GM12892 (cell line): ENCODE results near the gene SDK2.

Source experiments
- POLR2A ChIP-seq: IDR thresholded peaks from 2 replicates; pipeline ENCODE4 v1.6.1; 2011; ENCODE audit warnings: low read depth, low read length, control low read depth
- POLR2AphosphoS5 ChIP-seq: IDR thresholded peaks from 2 replicates; pipeline ENCODE4 v1.6.1; 2011; ENCODE audit warnings: low read depth, low read length, control low read depth

GRCh38 chr17:73564843-73565242 is 79.4 kb downstream of the SDK2 start:
- no peak for TF ChIP-seq POLR2AphosphoS5
- no peak for TF ChIP-seq POLR2A
